NCI-H2171 treated with DMSO at 0.1 percent for 48 hours (cell line): ENCODE measurements around the gene POU3F3.
A peak's percentile ranks its signal among the peaks of the same experiment; 100 is the strongest.

Experiments used
- DNase-seq: peaks from one replicate; lab custom pipeline; 2025; lab: John Stamatoyannopoulos, UW

POU3F3 gene

DNA sequence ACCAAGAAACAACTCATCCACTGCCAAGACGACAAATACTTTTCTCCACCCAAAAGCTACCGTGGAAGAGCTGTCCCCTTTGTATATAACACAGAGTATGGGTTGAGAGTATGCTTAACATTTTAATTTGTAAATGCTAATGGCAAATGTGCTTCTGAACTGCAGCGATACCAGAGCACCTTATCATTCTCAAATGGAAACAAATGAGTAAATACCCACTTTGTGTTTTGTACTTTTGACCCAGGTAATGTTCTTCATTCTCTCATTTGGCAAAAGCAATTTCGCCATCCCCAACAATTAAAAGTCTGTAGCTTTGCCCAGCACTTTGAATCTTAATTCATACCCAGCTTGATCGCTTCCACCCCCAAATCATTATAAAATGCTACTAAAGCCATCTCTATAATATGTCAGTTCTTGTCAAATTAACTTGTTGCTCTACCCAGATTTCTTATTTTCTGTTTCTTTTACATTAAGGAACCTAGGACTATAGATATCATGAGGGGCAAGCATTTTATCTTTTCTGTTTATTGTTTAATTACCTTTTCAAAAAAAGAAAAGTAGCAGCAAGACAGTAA lies 6.2 kb upstream of the POU3F3 start:
- DNase-seq: no peak

DNA sequence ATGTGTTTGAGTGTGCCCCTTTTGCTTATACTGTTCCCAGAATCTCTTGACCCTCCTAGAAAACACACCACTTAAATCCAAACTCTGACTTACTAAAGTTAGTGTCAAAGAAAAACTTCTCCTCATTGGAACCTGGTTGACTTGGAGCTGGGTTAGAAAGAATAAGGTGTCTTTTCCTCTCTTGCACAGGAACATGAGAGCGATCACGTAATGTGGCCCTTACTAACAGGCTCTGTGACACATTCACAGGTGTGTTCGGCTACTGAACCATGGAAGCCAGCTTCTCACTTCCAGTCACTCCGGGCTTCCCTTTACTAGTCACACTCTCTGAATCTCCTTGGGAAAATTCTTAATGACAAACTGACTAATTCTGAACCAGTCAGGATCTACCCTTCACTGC lies 5.4 kb upstream of the POU3F3 start:
- no peak for DNase-seq

DNA sequence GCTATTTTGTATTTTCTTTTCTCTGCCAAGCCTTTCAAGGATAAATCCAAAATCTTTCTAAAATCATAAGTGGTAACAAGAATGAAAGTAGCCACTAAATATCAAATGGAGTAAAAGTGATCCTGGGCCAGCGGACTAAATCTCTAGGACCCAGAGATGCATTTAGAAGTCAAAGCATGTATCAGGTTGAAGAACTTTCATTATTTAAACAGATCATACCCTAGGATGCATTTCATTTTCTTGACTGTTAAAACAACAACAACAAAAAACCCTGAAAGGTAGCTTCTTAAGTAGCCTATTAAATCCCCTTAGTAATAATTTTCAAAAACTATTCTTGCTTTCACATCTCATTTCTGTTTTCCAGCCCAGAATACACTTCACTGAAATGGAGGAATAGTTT lies 4.8 kb upstream of the POU3F3 start:
- no peak for DNase-seq

DNA sequence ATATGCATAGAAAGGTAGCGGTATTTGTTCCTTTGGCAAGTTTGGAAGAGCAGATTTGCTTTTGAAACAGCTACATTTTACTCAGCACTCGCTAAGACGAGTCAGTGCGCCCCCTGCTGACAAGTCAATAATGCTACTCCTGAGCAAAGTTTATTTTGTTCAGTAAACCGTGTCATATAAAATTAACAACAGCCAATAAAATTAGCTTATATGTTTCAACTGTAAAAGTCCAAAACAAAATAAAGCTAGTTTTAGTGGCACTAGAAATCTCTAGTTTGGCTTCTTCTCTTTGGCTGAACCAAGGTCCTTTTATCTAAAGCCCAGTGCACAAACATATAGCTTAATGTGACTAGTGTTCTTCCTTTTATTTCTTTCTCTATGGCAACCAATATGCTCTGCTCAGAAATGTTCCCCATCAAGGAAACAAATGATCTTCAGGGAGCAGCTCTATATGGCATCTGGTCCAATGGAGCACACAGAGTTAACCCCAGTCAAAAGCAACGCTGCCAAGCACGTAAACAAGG lies 4.2 kb upstream of the POU3F3 start:
- peak; percentile 35 for DNase-seq

DNA sequence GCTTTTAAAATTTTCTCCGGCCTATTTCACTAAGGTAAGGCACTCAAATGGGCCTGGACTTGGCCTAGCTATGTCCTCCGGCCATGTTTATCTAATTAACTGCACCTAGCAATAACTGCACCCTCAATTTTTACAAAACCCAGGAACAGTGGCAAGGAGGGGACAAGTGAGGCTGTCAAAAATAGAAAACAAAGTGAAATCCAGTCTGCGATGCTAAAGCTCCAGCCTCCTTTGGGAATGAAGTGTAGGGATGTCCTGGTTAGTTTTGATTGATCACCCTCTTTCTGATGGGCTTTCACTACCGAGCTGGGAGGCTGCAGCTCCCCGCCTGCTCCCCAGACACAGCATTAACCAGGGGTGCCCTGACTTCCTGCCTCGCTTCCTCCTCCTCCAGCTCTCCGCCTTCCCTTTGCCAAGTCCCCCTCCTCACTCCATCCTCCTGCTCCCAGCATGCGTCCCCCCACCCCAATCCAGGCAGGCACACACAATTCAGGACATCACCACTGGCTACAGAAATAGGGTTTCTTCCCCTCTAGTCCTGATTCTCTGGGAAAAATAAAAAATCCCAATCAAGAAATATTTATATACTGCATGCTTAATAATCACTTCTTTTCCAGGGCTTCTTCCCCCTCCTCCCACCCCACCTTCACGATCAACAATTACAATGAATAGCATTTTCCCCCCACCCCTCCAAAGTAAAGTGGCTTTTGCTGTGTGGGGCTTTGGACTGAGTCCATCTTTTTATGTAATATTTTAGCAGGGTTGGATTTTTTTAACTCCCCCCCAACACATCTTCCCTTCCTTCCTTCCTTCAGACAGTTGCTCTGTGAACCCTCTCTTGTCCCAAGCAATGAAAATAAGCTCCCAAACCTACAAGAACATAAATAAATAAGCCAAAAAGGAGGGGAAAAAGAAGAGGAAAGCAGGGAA lies 3.3 kb upstream of the POU3F3 start:
- DNase-seq: no peak

DNA sequence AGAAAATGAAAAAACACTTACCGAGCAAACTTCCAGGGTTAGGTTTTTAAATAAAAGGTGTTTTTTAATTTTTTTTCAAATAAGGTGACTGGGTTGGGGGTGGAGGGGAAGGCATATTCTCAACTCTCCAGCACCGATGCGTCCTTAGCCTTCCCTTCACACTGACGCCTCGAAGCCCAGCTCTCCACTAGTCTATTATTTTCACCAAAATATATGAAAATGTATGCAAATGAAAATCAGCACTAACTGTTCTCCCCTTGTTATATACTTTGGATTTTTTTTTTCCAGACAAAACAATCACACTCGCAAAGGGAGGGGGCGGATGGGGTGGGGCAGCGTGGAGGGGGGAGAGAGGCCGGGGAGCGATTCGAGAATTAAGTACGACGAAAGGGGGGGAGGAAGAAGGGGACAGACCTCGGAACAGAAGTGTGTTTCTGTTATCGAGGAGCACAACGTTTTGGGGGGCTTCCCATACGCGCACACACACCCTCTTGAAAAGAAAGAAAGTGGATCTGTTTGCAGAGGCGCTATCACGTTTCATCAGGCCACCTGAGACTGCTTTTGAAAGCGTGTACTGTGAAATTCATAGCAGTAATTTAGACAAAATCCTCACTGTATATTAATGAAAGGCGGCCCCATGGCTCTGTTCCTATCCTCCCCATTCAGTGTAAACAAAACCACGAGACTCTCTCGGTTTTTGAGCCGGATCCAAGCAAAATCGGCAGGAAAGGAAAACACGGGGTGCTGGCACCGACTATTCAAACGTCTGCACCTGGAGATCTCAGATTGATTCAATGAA lies 2.4 kb upstream of the POU3F3 start:
- DNase-seq: peak; percentile 32

DNA sequence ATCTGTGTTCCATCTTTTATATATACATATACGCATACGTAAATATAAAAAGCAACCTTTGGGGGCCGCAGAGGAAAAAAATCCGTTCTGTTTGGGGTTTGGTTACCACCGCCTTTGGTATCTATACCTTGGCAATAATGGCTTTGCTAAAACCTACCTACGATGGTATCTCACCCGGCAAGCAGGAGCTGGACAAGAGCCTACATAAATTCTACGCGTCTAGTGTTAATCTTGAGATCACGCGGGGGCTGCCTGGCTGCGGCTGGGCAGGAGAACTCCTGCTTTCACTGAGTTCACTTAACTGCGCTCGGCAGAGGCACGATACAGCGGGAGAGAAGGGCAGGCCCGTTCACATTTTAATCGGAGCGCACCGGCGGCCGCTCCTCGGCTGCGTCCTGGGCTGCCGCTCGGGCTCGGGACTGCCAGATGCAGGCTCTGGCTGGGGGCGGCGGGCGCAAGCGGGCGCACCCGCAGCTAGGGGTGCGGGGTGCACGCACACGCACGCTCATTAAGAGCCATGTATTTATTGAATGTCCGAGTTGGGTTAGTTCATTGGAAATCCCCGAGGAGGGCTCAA lies 1.7 kb upstream of the POU3F3 start:
- DNase-seq: no peak

DNA sequence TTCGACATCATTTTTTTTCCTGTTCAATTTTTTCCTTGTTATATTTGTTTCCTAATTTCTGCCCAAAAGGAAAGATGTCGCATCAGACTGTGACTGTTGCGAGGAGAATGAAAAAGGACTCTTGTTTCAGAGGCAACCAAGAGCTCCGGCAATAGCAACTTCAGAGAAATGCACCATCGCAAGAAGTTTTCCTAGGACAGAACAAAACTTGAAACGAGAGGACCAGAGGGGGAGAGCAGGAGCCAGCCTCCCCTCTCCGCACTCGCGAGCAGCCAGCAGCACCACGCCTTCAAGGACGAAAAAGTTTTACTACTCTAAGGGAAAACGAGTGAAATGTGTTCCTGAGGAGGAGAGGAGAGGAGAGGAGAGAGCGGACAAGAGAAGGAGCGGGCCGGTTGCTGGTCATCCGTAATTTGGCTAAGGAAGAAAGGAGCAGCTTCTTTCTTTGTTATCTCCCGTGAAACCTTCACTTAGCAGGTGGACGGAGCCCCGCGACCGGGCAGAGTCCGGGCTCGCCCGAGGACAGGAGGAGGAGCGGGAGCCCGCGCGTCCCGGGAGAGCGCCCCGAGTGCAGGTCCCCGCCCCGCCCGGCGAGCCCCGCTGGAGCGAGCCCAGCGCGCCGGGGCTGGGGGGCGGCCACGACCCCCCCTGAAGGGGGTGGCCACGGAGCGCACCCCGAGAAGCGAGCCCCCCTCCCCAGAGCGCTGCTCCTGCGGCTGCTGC lies 744 bp downstream of the POU3F3 start:
- no peak for DNase-seq

DNA sequence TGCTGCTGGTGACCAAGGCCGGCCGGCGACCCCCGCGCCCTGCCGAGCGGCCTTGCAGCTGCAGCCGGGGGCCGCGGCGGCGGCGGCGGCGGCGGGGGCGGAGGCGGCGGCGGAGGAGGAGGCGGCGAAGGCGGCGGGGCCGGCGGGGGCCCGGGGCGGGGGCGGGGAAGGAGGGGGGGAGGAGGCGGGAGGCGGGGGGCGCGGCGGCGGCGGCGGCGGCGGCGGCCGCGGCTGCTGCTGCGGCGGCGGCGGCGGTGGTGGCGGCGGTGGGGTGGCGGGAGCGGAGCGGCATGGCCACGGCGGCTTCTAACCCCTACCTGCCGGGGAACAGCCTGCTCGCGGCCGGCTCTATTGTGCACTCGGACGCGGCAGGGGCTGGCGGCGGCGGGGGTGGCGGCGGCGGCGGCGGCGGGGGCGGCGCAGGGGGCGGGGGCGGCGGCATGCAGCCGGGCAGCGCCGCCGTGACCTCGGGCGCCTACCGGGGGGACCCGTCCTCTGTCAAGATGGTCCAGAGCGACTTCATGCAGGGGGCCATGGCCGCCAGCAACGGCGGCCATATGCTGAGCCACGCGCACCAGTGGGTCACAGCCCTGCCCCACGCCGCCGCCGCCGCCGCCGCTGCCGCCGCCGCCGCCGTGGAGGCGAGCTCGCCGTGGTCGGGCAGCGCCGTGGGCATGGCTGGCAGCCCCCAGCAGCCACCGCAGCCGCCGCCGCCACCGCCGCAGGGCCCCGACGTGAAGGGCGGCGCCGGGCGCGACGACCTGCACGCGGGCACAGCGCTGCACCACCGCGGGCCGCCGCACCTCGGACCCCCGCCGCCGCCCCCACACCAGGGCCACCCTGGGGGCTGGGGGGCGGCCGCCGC lies 1.5 kb downstream of the POU3F3 start:
- DNase-seq: no peak

DNA sequence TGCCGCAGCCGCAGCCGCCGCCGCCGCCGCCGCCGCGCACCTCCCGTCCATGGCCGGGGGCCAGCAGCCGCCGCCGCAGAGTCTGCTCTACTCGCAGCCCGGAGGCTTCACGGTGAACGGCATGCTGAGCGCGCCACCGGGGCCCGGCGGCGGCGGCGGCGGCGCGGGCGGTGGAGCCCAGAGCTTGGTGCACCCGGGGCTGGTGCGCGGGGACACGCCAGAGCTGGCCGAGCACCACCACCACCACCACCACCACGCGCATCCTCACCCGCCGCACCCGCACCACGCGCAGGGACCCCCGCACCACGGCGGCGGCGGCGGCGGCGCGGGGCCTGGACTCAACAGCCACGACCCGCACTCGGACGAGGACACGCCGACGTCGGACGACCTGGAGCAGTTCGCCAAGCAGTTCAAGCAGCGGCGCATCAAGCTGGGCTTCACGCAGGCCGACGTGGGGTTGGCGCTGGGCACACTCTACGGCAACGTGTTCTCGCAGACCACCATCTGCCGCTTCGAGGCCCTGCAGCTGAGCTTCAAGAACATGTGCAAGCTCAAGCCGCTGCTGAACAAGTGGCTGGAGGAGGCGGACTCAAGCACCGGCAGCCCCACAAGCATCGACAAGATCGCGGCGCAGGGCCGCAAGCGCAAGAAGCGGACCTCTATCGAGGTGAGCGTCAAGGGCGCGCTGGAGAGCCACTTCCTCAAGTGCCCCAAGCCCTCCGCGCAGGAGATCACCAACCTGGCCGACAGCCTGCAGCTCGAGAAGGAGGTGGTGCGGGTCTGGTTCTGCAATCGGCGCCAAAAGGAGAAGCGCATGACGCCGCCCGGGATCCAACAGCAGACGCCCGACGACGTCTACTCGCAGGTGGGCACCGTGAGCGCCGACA lies 2.4 kb downstream of the POU3F3 start:
- no peak for DNase-seq

DNA sequence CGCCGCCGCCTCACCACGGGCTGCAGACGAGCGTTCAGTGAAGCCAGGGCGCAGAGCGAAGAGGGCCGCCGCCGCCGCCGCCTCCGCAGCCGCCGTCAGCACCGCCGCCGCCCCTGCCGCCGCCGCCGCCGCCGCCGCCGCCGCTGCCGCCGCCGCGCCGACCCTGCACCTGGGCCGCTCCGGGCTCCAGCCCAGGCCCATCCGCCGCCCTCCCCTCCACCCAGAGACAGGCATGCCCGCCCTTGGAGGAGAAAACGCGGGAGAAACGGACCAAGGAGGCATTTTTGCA lies 3.0 kb downstream of the POU3F3 start:
- DNase-seq: no peak

DNA sequence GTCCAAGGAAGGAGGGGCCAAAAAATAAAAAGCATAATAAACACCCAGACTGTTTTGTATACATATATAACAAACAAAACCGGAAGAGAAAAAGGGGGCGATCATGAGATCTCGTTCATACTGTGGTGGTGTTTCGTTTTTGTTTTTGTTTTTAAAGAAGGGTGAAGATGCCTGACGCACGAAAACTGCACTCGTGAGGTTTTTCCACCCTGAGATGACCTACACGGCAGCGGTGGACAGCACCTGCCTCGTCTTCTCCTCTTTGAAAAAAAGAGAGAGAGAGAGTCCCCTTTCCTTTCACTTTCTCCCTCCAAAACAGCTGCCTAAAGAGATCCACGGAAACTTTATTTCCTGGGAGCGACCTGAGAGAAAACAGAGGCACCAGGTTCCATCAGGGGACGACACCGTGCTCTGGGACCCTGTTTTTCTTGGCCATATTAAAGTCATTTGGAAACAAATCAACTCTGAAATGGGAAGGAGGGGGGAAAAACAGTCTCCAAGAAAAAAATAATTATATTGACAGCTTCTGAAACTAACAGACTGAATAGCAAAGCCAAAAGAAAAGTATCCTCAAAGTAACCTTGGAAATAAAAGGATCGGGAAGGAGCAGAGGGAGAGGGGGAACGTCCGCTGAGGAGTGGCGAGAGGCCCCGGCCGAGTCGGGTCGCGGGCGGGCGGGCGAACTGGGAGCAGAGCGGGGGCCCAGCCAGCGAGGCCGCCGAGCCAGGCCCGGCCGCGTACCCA lies 3.5 kb downstream of the POU3F3 start:
- no peak for DNase-seq

DNA sequence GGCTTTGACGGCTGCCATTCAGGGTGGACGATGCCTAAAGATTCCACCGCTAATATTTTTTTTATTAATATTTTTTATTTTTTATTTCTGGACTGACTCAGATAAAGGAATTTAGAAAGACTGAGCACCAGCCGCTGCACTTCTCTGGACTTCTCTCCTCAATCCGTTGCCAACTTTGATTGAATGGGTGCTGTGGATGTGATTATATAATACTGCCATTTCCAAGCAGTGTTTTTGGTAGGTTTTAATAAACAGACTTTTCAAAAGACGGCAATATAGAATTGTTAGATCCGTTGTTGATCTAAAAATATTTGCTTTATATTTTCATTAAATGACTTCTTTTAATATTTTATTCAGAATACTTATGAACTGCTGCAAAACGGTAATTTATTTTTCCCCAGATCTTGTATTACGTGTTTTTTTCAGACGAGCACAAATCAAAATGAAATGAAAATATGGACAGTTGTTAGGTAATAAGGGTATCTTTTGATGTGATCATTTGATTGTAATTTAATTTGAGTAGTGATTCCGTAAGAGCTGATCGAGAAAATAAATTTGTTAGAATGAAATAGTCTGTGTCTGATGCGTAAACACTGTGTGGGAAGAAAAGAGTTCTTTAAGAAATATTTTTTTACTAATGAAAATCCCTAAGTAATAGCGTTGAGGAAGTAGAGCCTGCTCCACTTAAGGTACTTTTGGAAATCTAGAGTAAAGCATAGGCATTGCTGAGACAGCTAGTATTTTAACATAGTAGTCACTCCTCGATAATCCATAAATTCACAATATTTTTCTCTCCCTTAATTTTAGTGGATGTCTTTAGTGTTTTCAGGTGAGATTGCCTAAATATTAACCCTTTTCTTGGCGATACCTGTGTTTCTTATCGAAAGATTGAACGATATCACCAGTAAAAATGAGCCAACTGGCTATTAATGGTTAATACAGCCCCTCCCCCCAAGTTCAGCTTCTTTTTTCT lies 4.4 kb downstream of the POU3F3 start:
- DNase-seq: no peak

DNA sequence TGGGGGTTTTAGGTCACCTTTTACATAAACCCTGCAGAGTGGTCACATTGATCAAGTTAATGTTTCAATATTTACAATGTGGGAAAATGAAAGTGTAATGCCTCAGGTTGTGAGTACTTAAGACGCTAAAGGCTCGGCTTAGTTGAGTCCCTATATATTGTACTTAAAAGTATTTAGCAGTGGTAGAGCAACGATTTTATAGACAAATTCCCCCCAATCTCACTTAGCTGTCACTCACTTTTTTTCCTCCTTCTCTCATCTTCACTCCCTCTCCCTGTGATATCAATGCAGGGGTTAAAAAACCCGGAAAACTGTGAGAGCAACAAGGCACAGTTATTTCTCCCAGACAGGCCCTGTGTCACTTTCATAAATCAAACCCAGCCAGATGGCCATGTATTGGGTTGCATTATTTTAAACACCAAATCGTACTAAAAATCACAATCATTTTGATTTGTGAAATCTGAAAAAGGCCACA lies 5.4 kb downstream of the POU3F3 start:
- peak; percentile 6 for DNase-seq

DNA sequence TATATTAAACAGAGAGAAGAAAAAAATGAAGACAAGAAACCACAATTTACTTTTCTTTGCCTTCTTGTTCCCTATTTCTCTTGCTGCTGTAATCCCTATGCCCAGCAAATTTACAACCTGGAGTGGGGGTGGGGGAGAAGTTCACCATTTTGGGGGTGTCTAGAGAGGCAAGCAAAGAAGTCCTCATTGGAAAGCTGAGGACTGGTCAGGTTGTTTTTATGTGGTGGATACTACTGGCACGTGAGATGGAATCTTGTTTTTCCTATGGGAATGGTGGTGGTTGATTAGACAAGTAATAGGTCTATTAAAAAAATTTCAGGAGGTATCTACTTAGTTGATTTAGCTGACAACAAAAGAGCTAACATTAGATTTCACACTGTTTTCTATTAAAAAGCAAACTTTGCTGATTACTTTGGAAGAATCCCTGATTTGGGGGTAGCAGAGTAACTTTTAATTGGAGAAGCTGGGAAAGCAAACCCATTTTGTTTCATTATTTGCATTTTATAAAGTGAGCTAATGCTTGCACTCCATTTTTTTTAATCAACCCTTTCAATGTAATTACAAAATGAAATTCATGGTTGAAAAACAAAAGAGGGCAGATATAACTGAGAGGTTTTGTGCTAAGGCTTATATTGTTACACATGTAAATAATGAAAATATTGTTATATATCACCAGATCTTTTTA lies 6.0 kb downstream of the POU3F3 start:
- DNase-seq: no peak

DNA sequence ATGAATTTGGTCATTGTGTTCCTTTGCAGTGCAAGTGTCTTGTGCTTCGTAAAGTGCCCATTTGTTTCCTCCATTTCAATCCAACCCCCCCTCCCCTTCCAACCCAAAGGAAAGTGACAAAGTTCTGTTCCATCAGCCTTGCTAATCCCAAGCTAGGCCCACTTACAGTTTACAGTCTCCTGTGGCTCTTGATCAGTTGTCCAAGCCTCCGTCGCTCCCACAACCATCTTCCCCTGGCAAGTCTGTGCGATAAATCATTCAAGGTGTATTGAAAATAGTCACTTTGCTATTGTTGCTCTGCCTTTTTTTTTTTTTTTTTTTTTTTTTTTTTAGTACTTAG lies 6.5 kb downstream of the POU3F3 start:
- no peak for DNase-seq

DNA sequence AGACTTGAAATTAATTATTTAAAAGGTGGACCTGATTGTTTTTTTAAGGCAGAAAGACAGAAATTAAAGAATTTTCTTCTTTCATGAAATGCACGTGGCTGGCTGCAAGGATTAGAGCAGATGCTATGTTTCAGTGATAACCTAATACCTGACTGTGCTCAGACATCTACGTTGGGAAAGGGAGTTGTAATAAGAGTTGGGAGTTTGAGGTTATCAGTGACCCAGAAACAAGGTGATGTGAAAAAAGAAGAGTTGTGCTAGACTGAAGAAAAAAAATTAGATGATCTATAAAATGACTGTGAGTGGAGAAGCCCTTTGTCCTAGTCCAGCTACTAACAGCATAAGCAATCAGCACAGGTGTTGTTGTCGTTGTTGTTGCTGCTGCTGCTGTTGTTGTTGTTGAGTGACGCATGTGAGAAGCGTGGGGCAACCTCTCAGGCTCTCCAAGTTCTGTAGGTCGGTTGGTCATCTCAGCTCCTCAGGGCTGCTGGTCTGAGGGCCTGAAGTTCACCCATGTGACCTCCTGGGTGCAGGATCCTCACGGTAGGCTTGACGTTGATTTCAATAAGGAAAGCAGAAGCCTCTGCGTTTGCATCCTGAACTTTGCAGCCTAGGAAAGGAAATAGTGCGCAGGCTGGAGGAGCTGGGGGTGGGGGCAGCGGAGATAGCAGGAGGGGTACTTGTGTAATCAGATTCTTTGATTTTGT lies 7.6 kb downstream of the POU3F3 start:
- DNase-seq: no peak
